ACC112 (cell line): ENCODE data around the gene EIF2A.
"Not testable (repeated sequence)": the region's sequence is repeated elsewhere in the genome, so short reads cannot be mapped to it uniquely, and the experiment has no call there.

Experiments
- H2AFZ ChIP-seq: fragments of 200-600 bp; sonication (generic); one replicate; pipeline ENCODE4 v1.6.0; 2017; ENCODE audit warnings: antibody characterized with exemption, low read length; ENCODE audit not compliant: unreplicated experiment
- H3K27ac ChIP-seq: fragments of 200-600 bp; sonication (generic); 2 replicates; pipeline ENCODE4 v1.5.1; 2014; ENCODE audit warnings: low read depth, mild to moderate bottlenecking, antibody characterized with exemption, low read length, moderate library complexity
- H3K27me3 ChIP-seq: fragments of 200-600 bp; sonication (generic); 2 replicates; pipeline ENCODE4 v1.6.1; 2014; ENCODE audit warnings: mild to moderate bottlenecking, antibody characterized with exemption, low read length, moderate library complexity, mixed read lengths; ENCODE audit not compliant: insufficient read depth
- H3K36me3 ChIP-seq: fragments of 200-600 bp; sonication (generic); 2 replicates; pipeline ENCODE4 v1.6.1; 2016; ENCODE audit warnings: mild to moderate bottlenecking, antibody characterized with exemption, low read length, moderate library complexity, mixed read lengths; ENCODE audit not compliant: insufficient read depth
- H3K4me1 ChIP-seq: fragments of 200-600 bp; sonication (generic); one replicate; pipeline ENCODE4 v1.6.1; 2016; ENCODE audit warnings: low read length, mixed read lengths; ENCODE audit not compliant: insufficient read depth, unreplicated experiment, control insufficient read depth
- H3K4me3 ChIP-seq: fragments of 200-600 bp; sonication (generic); 2 replicates; pipeline ENCODE4 v1.5.1; 2014; ENCODE audit warnings: mild to moderate bottlenecking, low read depth, low read length
- H3K79me2 ChIP-seq: fragments of 200-600 bp; sonication (generic); one replicate; pipeline ENCODE4 v1.6.0; 2016; ENCODE audit warnings: low read length; ENCODE audit not compliant: control insufficient read depth, unreplicated experiment, insufficient read depth

The EIF2A gene

DNA sequence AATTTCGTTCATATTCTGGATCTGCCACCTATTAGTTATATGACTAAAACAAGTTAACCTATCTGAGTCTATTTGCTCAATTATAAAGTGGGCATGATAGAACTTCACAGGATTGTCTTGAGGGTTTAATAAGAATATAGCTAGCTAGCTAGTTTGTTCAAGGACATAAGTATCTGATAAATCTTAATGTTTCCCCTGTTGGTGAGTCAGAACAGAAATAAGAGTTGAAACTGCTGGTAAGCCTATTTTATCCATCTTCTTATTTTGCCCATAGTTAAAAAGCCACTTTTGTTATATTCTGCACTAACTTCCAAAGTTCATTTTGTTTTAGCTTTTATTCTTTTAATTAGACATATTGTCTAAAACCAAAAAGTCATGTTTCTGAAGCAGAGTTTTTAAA lies 65.9 kb downstream of the EIF2A start:
- H3K36me3 ChIP-seq = peaks cover 20% of the 10 kb centered on the region
- peaks cover 76% of the 10 kb centered on the region for H3K79me2 ChIP-seq
- H3K27ac ChIP-seq = no peak overlapping the region
- H3K4me3 ChIP-seq = no peak overlapping the region
- no peaks in the 10 kb centered on the region for H3K27me3 ChIP-seq
- no peak overlapping the region for H2AFZ ChIP-seq
- peaks cover 5% of the 10 kb centered on the region for H3K4me1 ChIP-seq

- Histone ChIP-seq H3K36me3 (peaks cover 20% of the 10 kb centered on the region), H3K4me1 (peaks cover 5% of the 10 kb centered on the region), H3K27me3 (no peaks in the 10 kb centered on the region), H3K79me2 (peaks cover 73% of the 10 kb centered on the region), H2AFZ (no peak overlapping the region), H3K27ac (no peak overlapping the region), H3K4me3 (no peak overlapping the region)
Observed at GRCh38 chr3:150613034-150613433, 66.4 kb downstream of the EIF2A start.

- Histone ChIP-seq H3K27ac (no peak overlapping the region), H3K4me3 (no peak overlapping the region), H3K27me3 (no peaks in the 10 kb centered on the region), H2AFZ (no peak overlapping the region), H3K79me2 (peaks cover 73% of the 10 kb centered on the region), H3K4me1 (peaks cover 5% of the 10 kb centered on the region), H3K36me3 (peaks cover 20% of the 10 kb centered on the region)
Observed at GRCh38 chr3:150613709-150614480, 67.3 kb downstream of the EIF2A start.

- H2AFZ ChIP-seq = no peak overlapping the region
- peaks cover 8% of the 10 kb centered on the region for H3K36me3 ChIP-seq
- peaks cover 25% of the 10 kb centered on the region for H3K4me1 ChIP-seq
- H3K27me3 ChIP-seq = no peaks in the 10 kb centered on the region
- no peak overlapping the region for H3K27ac ChIP-seq
- peaks cover 50% of the 10 kb centered on the region for H3K79me2 ChIP-seq
- H3K4me3 ChIP-seq = no peak overlapping the region
Observed at GRCh38 chr3:150620002-150620689, 73.6 kb downstream of the EIF2A start.

- Histone ChIP-seq H3K79me2 (peaks cover 40% of the 10 kb centered on the region), H3K4me1 (peaks cover 25% of the 10 kb centered on the region), H3K36me3 (peaks cover 29% of the 10 kb centered on the region)
- not testable (repeated sequence) for H3K27me3 ChIP-seq, H2AFZ ChIP-seq, H3K27ac ChIP-seq, H3K4me3 ChIP-seq
Observed at GRCh38 chr3:150622955-150623354, 76.4 kb downstream of the EIF2A start.

GRCh38 chr3:150623945-150624344 lies 77.4 kb downstream of the EIF2A start:
- no peak overlapping the region for H3K4me3 ChIP-seq
- no peaks in the 10 kb centered on the region for H3K27me3 ChIP-seq
- peaks cover 25% of the 10 kb centered on the region for H3K4me1 ChIP-seq
- 0 out of 2 replicates have a peak overlapping the region, but pooled peaks have one; percentile 3 for H3K27ac ChIP-seq
- peaks cover 31% of the 10 kb centered on the region for H3K79me2 ChIP-seq
- peaks cover 29% of the 10 kb centered on the region for H3K36me3 ChIP-seq
- no peak overlapping the region for H2AFZ ChIP-seq

GRCh38 chr3:150626148-150626930 lies 79.8 kb downstream of the EIF2A start:
- no peak overlapping the region for H3K4me3 ChIP-seq
- no peak overlapping the region for H2AFZ ChIP-seq
- H3K4me1 ChIP-seq = peaks cover 25% of the 10 kb centered on the region
- no peaks in the 10 kb centered on the region for H3K27me3 ChIP-seq
- peaks cover 35% of the 10 kb centered on the region for H3K36me3 ChIP-seq
- no peak overlapping the region for H3K27ac ChIP-seq
- H3K79me2 ChIP-seq = peaks cover 15% of the 10 kb centered on the region

DNA sequence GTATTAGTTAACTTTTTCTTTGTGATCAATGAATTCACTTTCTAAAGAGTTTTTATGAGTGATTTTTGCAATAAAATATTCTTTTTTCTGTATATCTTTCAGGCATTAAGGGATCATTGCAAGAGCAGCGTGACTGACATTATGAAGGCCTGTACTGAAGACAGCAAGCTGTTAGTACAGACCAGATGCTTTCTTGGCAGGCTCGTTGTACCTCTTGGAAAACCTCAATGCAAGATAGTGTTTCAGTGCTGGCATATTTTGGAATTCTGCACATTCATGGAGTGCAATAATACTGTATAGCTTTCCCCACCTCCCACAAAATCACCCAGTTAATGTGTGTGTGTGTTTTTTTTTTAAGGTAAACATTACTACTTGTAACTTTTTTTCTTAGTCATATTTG lies 81.0 kb downstream of the EIF2A start:
- H3K4me1 ChIP-seq = peaks cover 15% of the 10 kb centered on the region
- H3K36me3 ChIP-seq = peaks cover 35% of the 10 kb centered on the region
- H3K27me3 ChIP-seq = no peaks in the 10 kb centered on the region
- no peak overlapping the region for H3K4me3 ChIP-seq
- no peak overlapping the region for H3K27ac ChIP-seq
- peaks cover 3% of the 10 kb centered on the region for H3K79me2 ChIP-seq
- H2AFZ ChIP-seq = no peak overlapping the region

GRCh38 chr3:150631515-150632221 lies 85.1 kb downstream of the EIF2A start:
- H3K4me1 ChIP-seq = peaks cover 4% of the 10 kb centered on the region
- no peaks in the 10 kb centered on the region for H3K27me3 ChIP-seq
- no peak overlapping the region for H2AFZ ChIP-seq
- peaks cover 18% of the 10 kb centered on the region for H3K36me3 ChIP-seq
- H3K79me2 ChIP-seq = no peaks in the 10 kb centered on the region
- no peak overlapping the region for H3K27ac ChIP-seq
- H3K4me3 ChIP-seq = no peak overlapping the region

GRCh38 chr3:150635076-150635475 lies 88.5 kb downstream of the EIF2A start:
- no peaks in the 10 kb centered on the region for H3K27me3 ChIP-seq
- peaks cover 4% of the 10 kb centered on the region for H3K4me1 ChIP-seq
- H2AFZ ChIP-seq = no peak overlapping the region
- H3K27ac ChIP-seq = no peak overlapping the region
- H3K79me2 ChIP-seq = no peaks in the 10 kb centered on the region
- no peak overlapping the region for H3K4me3 ChIP-seq
- H3K36me3 ChIP-seq = peaks cover 6% of the 10 kb centered on the region; the same call in 1 of the 2 replicates
